Erythroblast (primary cell): Measurements from ENCODE around the gene ANTKMT.

Source experiments
- GATA1 ChIP-seq: IDR thresholded peaks from 2 replicates; pipeline ENCODE4 v1.6.1; 2011; ENCODE audit warnings: low read depth, mild to moderate bottlenecking, control low read depth, low read length, moderate library complexity
- POLR2A ChIP-seq: IDR thresholded peaks from 2 replicates; pipeline ENCODE4 v1.6.1; 2011; ENCODE audit warnings: mild to moderate bottlenecking, low read length

GRCh38 chr16:693766-694165 lies 27.2 kb upstream of the ANTKMT start:
- TF ChIP-seq POLR2A (no peak), GATA1 (no peak)
